Trophoblast cell (in vitro differentiated cells and primary cell): ENCODE data around the gene GPRIN1.

Experiments used
- DNase-seq, 2 donors: peaks; one replicate each; pipeline ENCODE4 v3.0.0-alpha.2; 2016
- H2AFZ ChIP-seq: 2 replicates; pipeline ENCODE4 v1.6.1; 2013; ENCODE audit warnings: low read length, moderate library complexity, mild to moderate bottlenecking; ENCODE audit not compliant: insufficient read depth, poor library complexity
- H2AK5ac ChIP-seq: 2 replicates; pipeline ENCODE4 v1.6.1; 2013; ENCODE audit warnings: mild to moderate bottlenecking, low read length
- H2BK120ac ChIP-seq: 2 replicates; pipeline ENCODE4 v1.6.1; 2013; ENCODE audit warnings: low read length, mild to moderate bottlenecking, moderate library complexity; ENCODE audit not compliant: insufficient read depth, poor library complexity
- H2BK12ac ChIP-seq: 2 replicates; pipeline ENCODE4 v1.6.1; 2013; ENCODE audit warnings: mild to moderate bottlenecking, low read length, moderate library complexity
- H2BK5ac ChIP-seq: 2 replicates; pipeline ENCODE4 v1.6.1; 2013; ENCODE audit warnings: low read length, low read depth, moderate library complexity, mild to moderate bottlenecking; ENCODE audit not compliant: poor library complexity
- H3K14ac ChIP-seq: 2 replicates; pipeline ENCODE4 v1.6.1; 2013; ENCODE audit warnings: mild to moderate bottlenecking, low read length
- H3K18ac ChIP-seq: 2 replicates; pipeline ENCODE4 v1.6.1; 2013; ENCODE audit warnings: mild to moderate bottlenecking, low read length
- H3K23ac ChIP-seq: 2 replicates; pipeline ENCODE4 v1.6.1; 2013; ENCODE audit warnings: low read length
- H3K27ac ChIP-seq: 2 replicates; pipeline ENCODE4 v1.5.1; 2013; ENCODE audit warnings: low read depth, mild to moderate bottlenecking, inconsistent platforms, low read length, moderate library complexity
- H3K27me3 ChIP-seq: 2 replicates; pipeline ENCODE4 v1.6.1; 2013; ENCODE audit warnings: inconsistent platforms, mild to moderate bottlenecking, low read length, moderate library complexity; ENCODE audit not compliant: insufficient read depth
- H3K36me3 ChIP-seq, 2 experiments: 1 replicate in 1 of 2; 2 replicates in 1 of 2; pipeline ENCODE4 v1.6.1; 2013; ENCODE audit warnings: low read length in 2 of 2, mild to moderate bottlenecking in 2 of 2, moderate library complexity in 1 of 2; ENCODE audit not compliant: insufficient read depth in 2 of 2, control insufficient read depth in 1 of 2
- H3K4ac ChIP-seq: 2 replicates; pipeline ENCODE4 v1.6.1; 2013; ENCODE audit warnings: low read depth, mild to moderate bottlenecking, low read length, moderate library complexity
- H3K4me1 ChIP-seq, 2 experiments: 1 replicate in 1 of 2; 2 replicates in 1 of 2; pipeline ENCODE4 v1.6.1; 2013; ENCODE audit warnings: low read length in 2 of 2, mild to moderate bottlenecking in 2 of 2, moderate library complexity in 1 of 2; ENCODE audit not compliant: insufficient read depth in 2 of 2, control insufficient read depth in 1 of 2
- H3K4me2 ChIP-seq: 2 replicates; pipeline ENCODE4 v1.6.1; 2013; ENCODE audit warnings: inconsistent platforms, mild to moderate bottlenecking, low read length, moderate library complexity
- H3K4me3 ChIP-seq: 2 replicates; pipeline ENCODE4 v1.5.1; 2013; ENCODE audit warnings: mild to moderate bottlenecking, low read depth, low read length, inconsistent platforms
- H3K79me1 ChIP-seq: one replicate; pipeline ENCODE4 v1.6.1; 2013; ENCODE audit warnings: low read length
- H3K79me2 ChIP-seq: 2 replicates; pipeline ENCODE4 v1.6.1; 2013; ENCODE audit warnings: low read length, mild to moderate bottlenecking; ENCODE audit not compliant: control insufficient read depth, insufficient read depth, poor library complexity
- H3K9ac ChIP-seq: 2 replicates; pipeline ENCODE4 v1.6.1; 2013; ENCODE audit warnings: mild to moderate bottlenecking, low read length
- H3K9me3 ChIP-seq: 2 replicates; pipeline ENCODE4 v1.6.1; 2013; ENCODE audit warnings: low read depth, mild to moderate bottlenecking, control low read depth, inconsistent platforms, low read length; ENCODE audit not compliant: insufficient read depth
- H4K12ac ChIP-seq: 2 replicates; pipeline ENCODE4 v1.6.1; 2013; ENCODE audit warnings: low read depth, mild to moderate bottlenecking, low read length, moderate library complexity
- H4K8ac ChIP-seq: 2 replicates; pipeline ENCODE4 v1.6.1; 2013; ENCODE audit warnings: low read depth, mild to moderate bottlenecking, low read length, moderate library complexity
- H4K91ac ChIP-seq: one replicate; pipeline ENCODE4 v1.6.1; 2013; ENCODE audit warnings: low read depth, mild to moderate bottlenecking, low read length, moderate library complexity
- WGBS: extraction: QIAGEN DNeasy Blood & Tissue Kit; methylation state at CpG from one replicate; pipeline ENCODE4 v1.1.7; 2013; ENCODE audit warnings: missing lambda C conversion rate; ENCODE audit not compliant: insufficient read length, insufficient coverage; ENCODE audit errors: extremely low coverage; 5-methylcytosine and 5-hydroxymethylcytosine counted together

GPRIN1 gene

DNA sequence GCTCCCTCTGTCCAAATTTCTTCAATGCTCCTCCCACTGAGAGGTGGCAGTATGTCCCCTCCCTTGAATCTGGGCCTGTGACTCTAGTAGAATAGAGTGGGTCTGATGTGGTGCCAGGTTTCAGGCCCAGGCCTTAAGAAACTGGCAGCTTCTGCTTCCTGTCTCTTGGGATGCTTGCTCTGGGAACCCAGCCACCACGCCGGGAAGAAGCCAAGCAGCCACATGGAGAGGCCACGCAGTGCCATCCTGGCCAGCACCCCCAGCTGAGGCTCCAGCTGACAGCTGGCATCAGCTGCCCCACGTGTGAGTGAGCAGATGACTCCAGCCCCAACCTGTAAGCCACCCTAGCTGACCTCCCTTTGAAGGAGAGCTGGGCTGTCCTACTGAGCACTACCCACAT, 30.0 kb upstream of the GPRIN1 start:
- Histone ChIP-seq H3K18ac (no peak overlapping the region), H4K12ac (no peak overlapping the region), H4K8ac (no peak overlapping the region), H3K79me2 (no peaks in the 10 kb centered on the region), H4K91ac (no peak overlapping the region), H3K4me1 (no peaks in the 10 kb centered on the region), H3K4me3 (no peak overlapping the region), H3K36me3 (no peaks in the 10 kb centered on the region), H2BK5ac (no peak overlapping the region), H2AFZ (no peak overlapping the region), H3K23ac (no peak overlapping the region), H3K9me3 (peaks cover 5% of the 10 kb centered on the region), H3K27ac (no peak overlapping the region), H3K4me2 (no peak overlapping the region), H3K79me1 (no peaks in the 10 kb centered on the region), H3K14ac (no peak overlapping the region), H2AK5ac (no peak overlapping the region), H2BK120ac (no peak overlapping the region), H3K9ac (no peak overlapping the region), H3K4ac (no peak overlapping the region), H2BK12ac (no peak overlapping the region), H3K27me3 (no peaks in the 10 kb centered on the region)
- no peak for DNase-seq
- no CpG with 5 or more reads among the region's 4 CpGs for WGBS

DNA sequence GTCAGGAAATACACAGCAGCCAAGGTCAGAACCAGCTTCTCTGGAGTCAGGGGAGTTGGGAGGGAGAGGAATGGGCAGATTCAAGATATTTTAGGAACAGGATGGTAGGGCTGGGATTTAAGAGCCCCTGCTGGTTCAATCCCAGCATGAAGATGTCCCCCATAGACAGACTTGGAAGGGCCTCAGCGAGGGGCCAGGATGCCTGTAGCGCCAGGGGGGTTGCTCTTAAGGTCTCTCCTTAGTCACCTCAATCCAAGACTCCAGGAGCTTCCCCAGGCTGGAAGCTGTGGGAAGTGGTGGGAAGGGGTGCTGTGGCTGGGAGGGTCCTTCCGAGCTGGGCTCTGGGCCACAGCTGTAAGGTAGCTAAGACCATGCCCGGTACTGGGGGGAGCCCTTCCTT, 29.3 kb upstream of the GPRIN1 start:
- Histone ChIP-seq H3K9ac (no peak overlapping the region), H3K36me3 (no peaks in the 10 kb centered on the region), H3K23ac (no peak overlapping the region), H2BK12ac (no peak overlapping the region), H3K4me3 (no peak overlapping the region), H3K14ac (no peak overlapping the region), H2AFZ (no peak overlapping the region), H3K27me3 (no peaks in the 10 kb centered on the region), H4K91ac (no peak overlapping the region), H3K79me2 (no peaks in the 10 kb centered on the region), H2BK5ac (no peak overlapping the region), H2BK120ac (no peak overlapping the region), H3K4me1 (no peaks in the 10 kb centered on the region), H3K18ac (no peak overlapping the region), H3K4ac (no peak overlapping the region), H4K8ac (no peak overlapping the region), H4K12ac (no peak overlapping the region), H2AK5ac (no peak overlapping the region), H3K79me1 (no peaks in the 10 kb centered on the region), H3K27ac (no peak overlapping the region), H3K9me3 (peaks cover 5% of the 10 kb centered on the region), H3K4me2 (no peak overlapping the region)
- WGBS: no CpG with 5 or more reads among the region's 4 CpGs
- no peak for DNase-seq

DNA sequence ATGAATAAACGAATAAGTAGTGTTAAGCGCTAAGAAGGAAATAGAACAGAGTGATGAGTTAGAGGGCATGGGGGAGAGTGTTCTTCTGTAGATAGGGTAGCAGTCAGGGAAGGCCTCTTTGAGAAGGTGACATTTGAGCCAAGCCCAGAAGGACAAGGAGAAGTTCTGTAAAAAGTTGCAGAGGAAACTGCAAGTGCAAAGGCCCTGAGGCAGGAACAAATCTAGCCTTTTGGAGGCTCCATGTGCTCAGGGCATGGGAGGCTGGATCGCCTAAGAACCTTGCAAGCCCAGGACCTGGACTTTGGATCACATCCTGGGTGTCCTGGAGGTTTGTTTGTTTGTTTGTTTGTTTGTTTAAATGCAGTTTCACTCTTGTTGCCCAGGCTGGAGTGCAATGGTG, 28.5 kb upstream of the GPRIN1 start:
- no peak overlapping the region for H2BK5ac ChIP-seq
- H4K12ac ChIP-seq: no peak overlapping the region
- no peak overlapping the region for H4K91ac ChIP-seq
- no peaks in the 10 kb centered on the region for H3K36me3 ChIP-seq
- no peak overlapping the region for H4K8ac ChIP-seq
- H3K79me1 ChIP-seq: no peaks in the 10 kb centered on the region
- no peaks in the 10 kb centered on the region for H3K4me1 ChIP-seq
- peaks cover 5% of the 10 kb centered on the region for H3K9me3 ChIP-seq
- WGBS: 100% methylated on average over 2 of the region's 3 CpGs
- no peak overlapping the region for H3K4ac ChIP-seq
- H2AK5ac ChIP-seq: no peak overlapping the region
- no peak overlapping the region for H3K27ac ChIP-seq
- H2BK120ac ChIP-seq: no peak overlapping the region
- no peak overlapping the region for H3K14ac ChIP-seq
- no peak overlapping the region for H3K4me2 ChIP-seq
- no peak overlapping the region for H2AFZ ChIP-seq
- H3K9ac ChIP-seq: no peak overlapping the region
- DNase-seq: no peak
- no peak overlapping the region for H3K23ac ChIP-seq
- no peaks in the 10 kb centered on the region for H3K79me2 ChIP-seq
- H3K4me3 ChIP-seq: no peak overlapping the region
- H3K27me3 ChIP-seq: no peaks in the 10 kb centered on the region
- no peak overlapping the region for H3K18ac ChIP-seq
- H2BK12ac ChIP-seq: no peak overlapping the region

DNA sequence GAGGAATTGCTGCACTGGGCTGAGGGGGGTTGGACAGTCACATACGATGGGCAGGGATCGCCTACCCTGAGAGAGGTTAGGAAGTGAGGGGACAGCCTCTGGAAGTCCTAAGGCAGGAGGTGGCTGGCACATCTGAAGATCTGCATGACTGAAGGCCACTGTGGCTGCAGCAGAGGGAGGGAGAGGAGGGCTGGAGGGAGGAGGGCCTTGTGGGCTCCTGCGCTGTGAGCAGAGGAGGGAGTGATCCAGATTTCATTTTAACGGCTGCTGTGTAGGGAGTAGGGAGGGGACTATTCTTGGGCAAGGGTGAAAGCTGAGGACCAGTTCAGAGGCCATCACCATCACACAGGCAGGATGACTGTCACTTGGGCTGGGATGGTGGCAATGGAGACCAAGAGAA, 27.6 kb upstream of the GPRIN1 start:
- no peak overlapping the region for H3K14ac ChIP-seq
- H3K27ac ChIP-seq: no peak overlapping the region
- H3K23ac ChIP-seq: no peak overlapping the region
- no peak overlapping the region for H3K4me2 ChIP-seq
- WGBS: no CpG with 5 or more reads among the region's 4 CpGs
- no peaks in the 10 kb centered on the region for H3K79me1 ChIP-seq
- no peak overlapping the region for H2BK12ac ChIP-seq
- H4K12ac ChIP-seq: no peak overlapping the region
- no peak overlapping the region for H3K9ac ChIP-seq
- H4K91ac ChIP-seq: no peak overlapping the region
- H2BK5ac ChIP-seq: no peak overlapping the region
- H2AFZ ChIP-seq: no peak overlapping the region
- no peak overlapping the region for H3K4me3 ChIP-seq
- H2AK5ac ChIP-seq: no peak overlapping the region
- no peak for DNase-seq
- no peak overlapping the region for H3K4ac ChIP-seq
- peaks cover 5% of the 10 kb centered on the region for H3K9me3 ChIP-seq
- H4K8ac ChIP-seq: no peak overlapping the region
- H3K18ac ChIP-seq: no peak overlapping the region
- H3K79me2 ChIP-seq: no peaks in the 10 kb centered on the region
- H3K27me3 ChIP-seq: no peaks in the 10 kb centered on the region
- H2BK120ac ChIP-seq: no peak overlapping the region
- H3K4me1 ChIP-seq: no peaks in the 10 kb centered on the region
- no peaks in the 10 kb centered on the region for H3K36me3 ChIP-seq
